ENCODE data around the gene FAN1.

The FAN1 gene

DNA sequence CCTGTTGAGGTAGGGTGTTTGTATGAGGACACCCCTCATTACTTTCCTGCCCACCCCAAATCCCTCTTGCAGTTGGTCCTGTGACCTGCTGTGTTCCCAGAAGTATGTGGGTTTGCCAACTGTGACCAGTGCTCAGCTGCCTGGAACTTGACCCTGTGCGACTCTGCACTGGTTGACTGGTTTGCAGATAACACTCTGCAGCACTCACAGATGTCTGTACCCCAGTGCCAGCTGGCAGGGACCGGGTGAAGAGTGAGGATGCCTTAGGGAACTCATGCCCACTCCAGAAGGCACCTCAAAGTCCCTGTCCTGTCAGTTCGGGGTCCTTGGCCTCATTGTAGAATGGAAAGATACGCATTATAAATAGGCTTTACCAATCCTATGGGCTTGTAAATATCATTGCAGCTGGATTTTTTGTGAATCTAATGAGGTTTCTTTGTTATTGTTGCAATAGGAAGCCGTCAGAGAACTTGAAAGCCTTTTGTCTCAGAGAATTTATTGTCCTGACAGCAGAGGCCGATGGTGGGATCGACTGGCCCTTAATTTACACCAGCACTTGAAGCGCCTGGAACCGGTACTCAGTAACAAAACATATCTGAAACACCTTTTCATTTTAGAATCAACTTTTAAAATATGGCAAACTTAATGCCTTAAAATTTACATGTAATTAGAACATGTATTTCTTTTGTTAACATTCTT is 18.2 kb downstream of the FAN1 start:
- DNase-seq, result no peak

DNA sequence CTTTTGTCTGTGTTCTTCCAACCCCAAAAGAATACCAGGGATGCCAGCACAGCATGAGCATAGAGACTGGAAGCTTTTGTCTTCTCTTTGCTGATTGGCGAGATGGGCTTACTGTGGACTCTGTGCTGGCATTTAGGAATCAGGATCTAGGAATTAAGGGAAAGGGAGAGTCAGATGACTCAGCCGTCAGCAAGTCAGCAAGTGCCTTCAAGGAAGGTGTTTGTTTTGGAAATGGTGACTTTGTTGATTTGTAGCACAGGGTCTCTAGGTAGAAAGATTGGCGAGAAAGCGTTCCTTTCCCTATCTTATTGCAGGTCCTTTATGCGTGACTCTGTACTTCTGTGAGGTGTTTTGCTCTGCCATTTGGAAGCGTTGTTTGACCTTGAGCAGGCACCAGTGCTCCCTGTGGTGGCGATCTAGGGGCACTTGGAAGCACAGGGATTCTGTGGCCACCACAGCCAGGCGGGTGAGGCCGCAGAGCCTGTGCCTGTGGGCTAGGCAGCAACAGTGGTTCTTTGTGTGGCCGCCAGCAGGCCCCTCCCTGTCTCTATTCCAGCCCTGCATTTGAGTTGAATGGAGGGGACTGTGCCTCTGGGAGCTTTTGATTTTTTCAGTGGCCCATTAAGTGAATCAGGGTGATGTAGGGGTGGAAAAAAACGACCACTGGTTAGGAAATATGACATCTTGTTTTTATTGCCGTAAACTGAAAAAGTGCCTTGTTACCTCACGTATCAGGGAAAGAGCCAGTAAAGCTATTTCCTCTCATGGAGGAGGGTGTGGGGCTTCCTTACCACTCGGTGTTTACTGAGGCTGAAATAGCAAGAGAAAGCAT is 19.0 kb downstream of the FAN1 start:
- DNase-seq, result no peak

DNA sequence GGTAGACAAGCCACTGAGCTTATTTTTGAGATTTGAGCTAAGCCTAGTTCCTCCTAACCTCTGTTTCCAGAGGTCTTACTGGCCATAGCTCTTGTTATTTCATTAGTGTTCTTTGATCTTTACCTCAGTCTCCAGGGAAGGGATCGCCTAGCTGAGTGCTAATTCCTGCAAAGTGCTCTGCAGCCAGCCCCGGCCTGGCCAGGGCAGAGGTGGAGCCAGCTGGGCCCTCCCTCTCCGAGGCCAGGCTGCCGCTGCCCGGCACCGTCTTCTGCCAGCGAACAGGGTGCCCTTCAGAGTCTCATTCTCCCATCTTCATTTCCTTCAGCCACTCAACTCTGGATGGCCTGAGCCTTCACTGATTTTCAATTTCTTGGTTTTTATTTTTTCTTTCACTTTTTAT is 19.7 kb downstream of the FAN1 start:
- DNase-seq, result no peak

DNA sequence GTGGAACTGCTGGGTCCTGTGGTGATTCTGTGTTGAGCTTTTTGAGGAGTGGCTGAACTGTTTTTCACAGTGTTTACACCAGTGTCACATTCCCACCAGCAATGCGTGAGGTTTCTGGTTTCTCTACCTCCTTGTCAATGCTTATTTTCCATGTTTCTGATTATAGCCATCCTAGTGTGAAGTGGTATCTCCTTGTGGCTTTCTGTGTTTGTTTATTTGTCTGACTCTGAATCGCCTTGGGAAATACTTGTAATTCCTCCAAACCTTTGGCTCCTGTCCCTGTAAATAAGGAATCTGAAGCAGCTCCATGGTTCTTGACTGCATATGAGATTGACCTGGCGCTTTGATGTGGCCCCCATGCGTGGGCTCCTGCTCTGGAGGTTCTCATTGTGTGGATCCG is 20.6 kb downstream of the FAN1 start:
- no peak for DNase-seq

DNA sequence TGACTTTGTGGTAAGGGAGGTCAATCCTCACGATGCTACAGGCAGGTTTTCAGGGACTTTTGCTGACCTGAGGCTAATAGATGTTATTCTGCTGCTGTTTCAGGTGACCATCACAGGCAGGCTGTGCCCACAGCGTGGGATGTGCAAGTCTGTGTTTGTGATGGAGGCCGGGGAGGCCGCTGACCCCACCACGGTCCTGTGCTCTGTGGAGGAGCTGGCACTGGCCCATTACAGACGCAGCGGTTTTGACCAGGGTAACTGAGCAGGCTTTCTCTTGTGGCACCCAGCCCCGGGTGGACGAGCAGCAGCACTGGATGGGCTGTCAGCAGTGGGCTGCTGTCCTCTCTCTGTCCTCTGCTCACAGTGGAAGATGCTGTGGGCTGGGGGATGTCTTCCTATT is 22.0 kb downstream of the FAN1 start:
- DNase-seq, result no peak

DNA sequence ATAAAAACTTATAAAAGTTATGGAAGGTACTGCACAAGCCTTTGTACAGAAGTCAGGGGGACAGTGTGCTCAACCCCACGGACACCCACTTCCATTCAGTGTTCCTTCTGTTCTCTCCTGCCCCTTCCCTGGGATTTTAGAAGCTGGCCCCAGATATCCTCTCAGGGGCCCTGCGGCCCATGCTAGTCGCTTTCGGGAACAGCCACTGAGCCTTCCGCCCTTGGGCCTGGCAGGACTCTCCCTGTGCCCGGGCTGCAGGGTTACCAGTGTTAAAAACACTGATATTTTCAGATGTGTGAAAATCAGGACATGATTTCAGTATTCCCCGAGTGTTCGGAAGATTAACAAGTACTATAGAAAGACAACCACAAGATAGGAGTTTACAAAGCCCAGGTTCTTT is 22.4 kb downstream of the FAN1 start:
- no peak for DNase-seq

DNA sequence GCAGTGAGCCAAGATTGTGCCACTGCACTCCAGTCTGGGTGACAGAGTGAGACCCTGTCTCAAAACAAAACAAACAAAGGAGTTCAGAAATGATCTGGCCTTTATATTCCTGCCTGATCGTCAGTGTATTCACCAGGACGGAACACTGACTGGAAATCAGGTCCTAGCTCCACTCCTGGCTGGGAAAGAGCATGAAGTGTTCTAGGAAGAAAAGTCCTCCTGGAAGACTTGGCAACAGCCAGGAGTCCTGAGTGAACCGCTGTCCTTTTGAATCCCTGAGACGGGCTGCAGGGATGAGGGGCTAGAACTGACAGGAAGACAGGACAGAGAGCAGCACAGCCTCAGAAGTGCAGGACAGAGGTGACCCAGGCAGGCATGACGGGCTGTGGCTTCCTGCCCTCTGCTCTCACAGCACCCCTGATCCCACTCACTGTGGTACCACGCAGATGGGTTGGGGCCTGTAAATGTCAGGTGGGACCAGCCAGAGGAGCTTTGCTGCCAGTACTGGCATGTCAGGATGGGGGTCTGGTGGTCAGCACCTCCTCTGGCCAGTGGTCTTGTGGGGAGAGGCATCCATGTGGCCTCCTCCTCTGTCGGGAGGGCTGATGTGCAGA is 23.5 kb downstream of the FAN1 start:
- no peak for DNase-seq

DNA sequence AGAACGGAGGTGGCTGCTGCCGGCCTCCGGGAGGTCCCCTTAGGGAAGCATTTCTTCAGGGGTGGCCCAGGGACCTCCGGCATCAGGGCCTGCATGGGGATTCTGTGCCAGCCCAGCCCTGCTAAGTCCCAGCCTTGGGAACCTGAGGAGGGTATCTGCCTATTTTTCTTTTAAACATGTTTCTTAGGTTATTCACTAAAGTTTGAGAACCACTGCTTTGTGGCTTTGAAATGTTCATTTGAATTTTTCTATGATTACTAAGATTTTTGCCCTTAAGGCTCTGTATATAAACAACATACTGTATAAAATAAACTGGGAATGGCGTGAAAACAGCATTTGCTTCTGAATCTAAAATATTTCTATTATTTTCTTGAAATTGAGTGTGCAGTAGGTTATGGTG is 24.4 kb downstream of the FAN1 start:
- no peak for DNase-seq

DNA sequence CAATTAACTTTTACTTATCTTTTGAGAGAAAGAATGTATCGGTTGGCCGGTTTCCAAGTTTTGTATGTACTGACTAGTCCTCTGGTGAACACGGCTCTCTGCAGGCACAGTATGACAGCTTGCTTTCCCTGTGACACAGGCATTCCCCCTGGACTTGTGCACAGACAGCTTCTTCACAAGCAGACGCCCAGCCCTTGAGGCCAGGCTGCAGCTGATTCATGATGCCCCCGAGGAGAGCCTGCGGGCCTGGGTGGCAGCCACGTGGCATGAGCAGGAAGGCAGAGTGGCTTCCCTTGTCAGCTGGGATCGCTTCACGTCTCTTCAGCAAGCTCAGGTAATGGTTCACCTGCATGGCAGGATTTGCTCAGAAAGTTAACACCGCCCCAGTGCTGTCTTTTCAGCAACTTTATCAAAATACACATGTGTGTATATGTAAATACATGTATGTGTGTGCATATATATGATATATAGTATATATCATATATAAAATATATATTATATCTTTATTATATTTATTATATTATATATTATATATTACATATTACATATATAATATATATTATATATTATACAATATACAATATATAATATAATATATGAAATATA is 25.5 kb downstream of the FAN1 start:
- DNase-seq, result no peak

DNA sequence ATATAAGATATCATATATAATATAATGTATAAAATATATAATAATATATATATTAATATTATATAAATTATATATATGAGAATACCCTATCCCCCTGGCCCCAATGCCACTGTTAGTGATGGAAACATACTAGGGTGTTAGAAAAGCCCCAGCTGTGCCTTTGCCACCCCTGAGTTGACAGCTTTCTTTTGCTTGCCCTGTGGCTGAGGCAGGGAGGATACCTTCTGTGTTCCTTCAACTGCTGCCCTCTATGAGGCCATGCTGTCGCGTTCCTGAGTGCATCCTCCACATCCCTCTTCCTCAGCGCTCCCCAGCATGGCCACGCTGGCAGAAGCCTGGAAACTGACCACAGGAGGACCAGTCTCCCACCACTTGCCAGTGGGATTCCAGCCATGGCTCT is 26.3 kb downstream of the FAN1 start:
- DNase-seq, result no peak

DNA sequence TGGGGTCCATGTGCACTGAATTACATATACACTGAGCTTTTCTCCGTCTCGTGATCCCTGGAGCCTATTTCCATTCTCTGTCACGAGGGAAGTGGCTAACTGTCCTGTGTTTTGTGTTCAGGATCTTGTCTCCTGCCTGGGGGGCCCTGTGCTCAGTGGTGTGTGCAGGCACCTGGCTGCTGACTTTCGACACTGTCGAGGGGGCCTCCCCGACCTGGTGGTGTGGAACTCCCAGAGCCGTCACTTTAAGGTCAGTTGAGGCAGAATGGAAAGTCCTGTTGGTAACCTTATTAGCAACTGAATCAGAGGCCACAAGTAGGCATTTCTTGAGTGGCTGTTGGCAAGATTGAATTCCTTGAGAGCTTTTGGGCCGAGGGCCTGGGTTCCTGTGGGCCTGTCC is 26.7 kb downstream of the FAN1 start:
- DNase-seq, result no peak

DNA sequence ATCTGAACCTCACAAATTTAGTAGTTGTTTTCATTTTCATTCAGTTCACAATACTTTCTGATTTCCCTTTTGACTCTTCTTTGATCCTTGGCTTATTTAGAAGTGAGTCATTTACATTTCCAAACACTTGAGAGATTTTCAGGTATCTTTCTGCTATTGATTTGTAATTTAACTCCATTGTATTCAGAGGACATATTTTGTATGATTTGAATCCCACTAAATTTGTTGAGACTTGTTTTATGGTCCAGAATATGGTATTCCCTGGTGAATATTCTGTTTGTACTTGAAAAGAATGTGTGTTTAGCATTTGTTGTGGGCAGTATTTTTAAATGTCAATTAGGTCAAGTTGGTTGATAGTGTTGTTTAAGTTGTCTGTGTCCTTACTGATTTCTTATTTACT is 29.6 kb downstream of the FAN1 start:
- DNase-seq, result no peak

DNA sequence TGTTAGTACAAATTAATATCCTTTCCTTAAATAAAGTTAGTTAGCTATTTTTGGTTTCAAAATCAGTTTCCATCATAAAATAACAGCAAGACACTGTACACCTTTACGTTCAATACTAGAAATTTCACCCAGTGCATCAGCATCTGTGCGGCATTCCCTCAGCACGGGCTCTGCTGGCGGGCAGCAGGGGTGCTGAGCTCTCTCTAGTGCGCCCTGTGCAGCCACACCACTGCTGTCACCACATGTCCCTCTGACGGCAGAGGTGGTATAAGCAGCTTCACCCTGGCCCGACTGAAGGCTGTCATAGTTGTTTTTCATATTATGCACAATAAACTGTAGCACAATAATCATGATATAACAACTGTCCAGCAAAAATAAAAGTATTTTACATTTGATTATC is 35.4 kb downstream of the FAN1 start:
- DNase-seq, result no peak

DNA sequence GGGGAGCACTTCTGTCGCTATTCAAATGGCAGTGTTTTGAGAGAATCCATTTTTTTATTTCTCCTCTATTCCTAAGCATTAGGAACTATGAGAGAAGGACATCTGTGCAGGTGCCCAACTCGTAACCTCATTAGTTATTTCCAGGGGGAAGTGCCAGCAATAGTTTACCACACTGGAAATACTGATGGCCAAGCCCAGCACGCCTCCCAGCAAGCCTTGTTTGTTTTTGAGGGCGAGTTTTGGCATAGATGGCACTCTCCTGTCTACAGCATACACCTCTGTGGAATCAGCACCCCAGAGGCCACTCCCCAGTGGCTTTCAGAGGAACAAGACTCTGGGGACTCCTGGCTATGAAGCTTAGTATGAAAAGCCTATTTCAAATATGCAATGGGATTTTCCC is 36.6 kb downstream of the FAN1 start:
- no peak for DNase-seq

DNA sequence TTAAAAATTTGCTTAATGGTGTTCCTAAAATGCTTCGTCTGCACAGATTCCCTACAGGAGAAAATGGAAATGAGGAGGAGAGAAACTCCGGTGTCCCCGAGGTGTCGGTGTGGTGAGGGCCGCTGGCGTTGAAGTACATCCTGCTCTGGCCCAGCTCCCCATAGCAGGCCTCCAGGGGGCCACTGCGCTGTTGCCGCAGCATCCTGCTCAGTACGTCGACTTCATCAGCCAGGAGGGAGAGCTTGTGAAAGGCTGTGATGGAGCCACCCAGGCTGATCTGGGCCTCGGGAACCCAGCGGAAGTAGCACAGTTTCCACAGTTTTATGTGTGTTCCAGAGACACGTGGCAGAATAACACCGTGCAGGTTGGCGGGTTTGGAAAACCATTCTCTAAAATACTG is 37.8 kb downstream of the FAN1 start:
- DNase-seq, result no peak

DNA sequence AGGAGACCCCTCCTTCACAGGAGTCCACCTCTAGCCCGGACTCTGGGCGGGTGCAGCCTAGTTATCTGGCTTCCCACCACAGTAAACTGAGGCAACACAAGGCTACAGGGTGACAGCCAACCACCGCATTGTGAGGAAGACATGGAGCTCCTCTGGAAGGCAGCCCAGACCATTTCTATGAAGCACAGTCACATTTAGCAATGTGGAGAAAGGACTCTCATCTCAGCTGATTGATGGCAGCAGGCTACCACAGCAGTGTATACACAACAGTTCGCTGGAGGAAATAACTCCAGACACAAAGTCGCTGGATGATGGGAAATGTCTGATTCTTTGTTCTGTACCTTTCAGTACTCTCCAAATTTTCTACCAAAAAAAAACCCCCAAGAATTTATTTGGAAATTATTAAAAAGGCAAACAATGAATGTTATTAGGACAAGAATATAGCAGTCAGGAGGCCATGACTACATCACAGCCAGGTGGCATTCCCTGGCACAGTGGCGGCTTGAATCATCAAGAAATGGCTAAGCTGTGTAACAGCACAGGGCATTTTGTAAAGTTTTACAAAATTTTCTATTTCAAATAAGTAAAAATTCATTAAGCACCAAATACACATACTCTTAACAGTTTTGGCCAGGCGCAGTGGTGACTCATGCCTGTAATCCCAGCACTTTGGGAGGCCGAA is 40.1 kb downstream of the FAN1 start:
- DNase-seq, result no peak

DNA sequence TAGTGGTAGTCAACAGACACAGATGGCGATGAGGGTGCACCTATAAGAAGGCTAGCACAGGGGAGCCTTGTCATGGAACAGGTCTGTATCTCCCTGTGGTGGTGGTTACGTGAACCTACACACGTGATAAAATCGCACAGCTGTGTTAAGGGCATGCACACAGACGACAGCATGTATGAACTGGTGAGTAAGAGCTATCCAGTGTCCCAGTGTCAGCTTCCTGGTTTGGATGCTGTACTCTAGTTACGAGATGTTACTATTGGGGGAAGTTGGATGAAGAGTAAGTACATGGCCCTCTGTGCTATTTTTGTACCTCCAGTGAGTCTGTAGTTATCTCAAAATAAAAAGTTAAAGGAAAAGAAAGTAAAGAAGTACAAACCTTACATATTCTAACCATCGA is 49.5 kb downstream of the FAN1 start:
- DNase-seq, result no peak

DNA sequence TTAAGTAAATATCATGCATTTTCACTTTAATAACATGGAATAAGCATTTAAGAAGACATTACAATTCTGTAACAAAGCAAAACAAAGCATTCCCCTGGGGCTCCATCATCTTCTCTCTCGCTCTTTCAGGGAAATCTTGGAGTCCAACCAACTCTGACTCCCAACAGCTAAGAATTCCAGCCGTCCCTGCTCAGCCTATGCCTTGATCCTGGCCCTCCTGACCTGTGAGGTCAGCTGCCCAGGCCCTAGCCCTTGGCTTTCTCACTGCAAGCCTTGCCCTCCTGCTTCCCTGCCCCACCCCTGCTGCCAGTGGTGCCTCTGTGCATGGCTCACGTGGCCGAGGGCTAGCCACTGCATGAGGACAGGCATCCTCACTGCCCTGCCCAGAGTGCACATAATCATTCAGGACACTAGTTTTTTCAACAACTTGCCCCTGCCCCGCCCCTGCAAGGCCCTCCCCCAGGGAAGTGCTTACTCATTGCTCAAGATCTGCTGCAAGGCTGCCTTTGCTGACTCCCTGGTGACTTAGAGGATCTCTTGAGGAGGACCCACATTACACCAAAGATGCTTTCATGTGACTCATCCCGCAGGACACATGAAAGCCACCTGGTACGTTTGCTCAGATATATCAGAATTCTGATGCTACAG is 50.1 kb downstream of the FAN1 start:
- no peak for DNase-seq

DNA sequence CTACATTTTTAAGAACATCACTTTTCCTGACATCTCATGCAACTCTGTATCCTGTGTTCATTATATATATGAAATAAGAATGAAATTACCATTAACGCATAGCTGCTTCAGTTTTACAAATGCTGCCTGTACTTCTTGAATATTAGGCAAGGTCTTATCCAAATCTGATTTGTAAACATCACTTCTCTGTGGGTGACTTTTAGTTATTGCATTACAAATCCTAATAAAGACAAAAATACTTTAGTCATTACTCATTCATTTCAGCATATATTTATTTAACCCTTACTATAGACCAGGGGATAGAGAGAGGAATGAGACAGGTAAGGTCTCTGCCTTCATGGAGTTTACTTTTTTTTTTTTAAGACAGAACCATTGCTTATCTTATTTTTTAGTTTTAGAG is 51.0 kb downstream of the FAN1 start:
- no peak for DNase-seq

DNA sequence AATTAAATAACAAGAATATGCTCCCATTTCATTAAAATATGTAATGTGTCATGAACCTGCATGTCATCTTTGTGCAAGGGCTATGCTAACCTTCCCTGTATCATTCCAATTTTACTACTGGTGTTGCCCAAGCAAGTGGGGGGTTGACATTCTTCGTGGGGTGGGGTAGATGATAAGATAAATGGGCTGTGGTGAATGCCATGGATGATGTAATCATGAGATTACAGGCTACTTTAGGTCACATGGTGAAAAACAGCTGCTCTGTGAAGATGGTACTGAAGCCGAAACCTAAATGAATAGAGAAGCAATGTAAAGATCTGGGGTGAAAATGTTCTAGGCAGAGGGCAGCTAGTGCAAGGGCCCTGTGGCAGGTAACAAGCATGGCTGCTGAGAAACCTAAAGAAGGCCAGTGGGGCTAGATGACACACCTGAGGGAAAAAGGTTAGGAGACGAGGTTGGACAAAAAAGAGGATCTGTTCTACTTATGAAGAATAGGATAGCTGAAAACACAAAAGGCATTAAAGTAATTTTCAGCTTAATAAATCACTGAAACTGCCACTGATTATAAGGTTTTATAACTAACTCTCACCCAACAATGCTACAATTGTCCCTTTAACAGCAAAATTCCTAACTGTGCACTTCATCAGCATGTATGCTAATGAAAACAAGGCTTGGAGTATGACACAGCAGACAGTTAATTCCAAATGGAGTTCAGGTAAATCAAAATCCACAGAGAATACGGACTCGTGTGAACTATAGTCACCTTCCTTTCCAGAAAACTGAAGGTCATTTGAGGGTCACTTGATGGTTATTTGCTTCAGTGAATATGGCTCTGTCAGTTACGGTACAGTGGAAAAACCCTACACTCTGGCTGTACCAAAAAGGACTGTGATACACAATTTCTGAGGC is 52.8 kb downstream of the FAN1 start:
- DNase-seq, result no peak

DNA sequence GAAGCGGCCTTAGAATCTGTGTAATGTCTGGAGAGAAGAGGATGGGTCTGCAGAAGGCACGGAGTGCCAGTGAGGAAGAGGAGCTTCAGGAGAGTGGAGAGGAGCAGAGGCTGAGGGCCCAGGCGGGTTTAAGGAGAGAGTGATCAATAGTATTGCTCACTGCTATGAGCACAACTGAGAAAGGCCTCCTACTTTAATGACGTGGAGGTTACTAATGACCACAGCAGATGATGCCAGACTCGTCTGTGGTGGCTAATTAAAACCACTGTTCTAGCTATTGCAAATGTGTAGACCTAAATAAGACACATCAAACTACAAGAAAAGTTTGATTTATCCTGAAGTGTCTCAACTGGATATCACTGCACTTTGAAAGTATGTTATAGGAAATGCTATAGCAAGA is 54.5 kb downstream of the FAN1 start:
- DNase-seq, result no peak

DNA sequence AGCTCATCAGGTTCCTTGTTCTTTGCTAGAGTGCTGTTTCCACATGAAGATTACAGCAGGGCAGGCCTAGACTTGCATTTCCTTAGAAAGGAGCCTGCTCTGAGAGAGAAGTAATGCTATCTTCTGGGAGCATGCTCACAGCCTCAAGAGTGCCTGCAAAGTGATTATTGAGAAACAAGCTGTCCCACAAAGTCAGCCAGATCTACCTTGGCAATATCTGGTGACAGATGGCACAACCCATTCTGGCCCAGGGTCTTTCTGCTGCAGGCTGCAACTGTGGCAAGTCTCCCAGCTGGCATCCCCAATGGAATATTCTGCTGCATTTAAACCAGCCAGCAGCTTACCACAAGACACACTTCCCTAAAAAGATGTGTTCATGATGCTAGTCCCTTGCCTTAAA is 58.4 kb downstream of the FAN1 start:
- peak; percentile 95 for DNase-seq

Data from NCI-H524 treated with DMSO at 0.1 percent for 48 hours (cell line).